ENCODE measurements around the gene FAM241B. TPM values are rescaled to one million over a fixed set of nuclear protein-coding genes. Genes with fewer than 3 reads are reported as not detected.

Gene FAM241B, protein sequence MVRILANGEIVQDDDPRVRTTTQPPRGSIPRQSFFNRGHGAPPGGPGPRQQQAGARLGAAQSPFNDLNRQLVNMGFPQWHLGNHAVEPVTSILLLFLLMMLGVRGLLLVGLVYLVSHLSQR
- 0.43 and 0.91 TPM in 2 replicates for total RNA-seq

DNA sequence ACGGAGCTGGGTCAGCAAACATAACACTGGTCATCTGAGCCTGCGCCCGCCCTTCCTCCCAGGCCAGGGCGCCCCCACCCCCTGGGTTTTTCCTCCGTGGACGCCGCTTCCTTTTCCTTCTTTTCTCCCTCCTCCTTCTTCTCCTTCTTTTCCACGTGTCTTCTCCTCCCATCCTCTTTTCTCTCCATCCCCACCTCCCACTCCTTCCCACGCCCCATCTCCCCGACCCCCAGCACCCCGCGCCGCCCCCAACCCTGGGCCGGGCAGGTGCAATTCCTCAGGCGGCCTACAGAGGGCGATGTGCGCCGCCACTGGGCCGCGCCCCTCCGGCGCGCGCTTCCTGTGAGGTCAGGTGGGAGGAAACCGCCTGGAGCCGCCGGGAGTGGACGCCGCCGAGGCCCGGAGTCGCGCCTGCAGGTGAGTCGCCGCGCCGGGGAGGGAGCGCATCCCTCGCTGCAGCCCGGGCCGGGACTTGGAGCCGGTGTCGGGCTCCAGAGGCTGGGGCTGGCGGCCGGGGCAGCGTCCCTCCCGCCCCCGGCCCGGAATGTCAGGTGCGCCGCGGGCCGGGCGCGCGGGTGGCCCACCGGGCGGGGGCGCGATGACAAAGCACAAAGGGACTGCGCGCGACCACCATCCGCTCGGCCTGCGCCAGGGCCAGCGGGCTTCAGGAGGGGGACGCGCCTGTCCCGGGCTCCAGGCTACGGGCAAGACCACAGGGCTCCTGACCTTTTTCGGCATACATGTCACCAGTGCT, at the start of gene FAM241B:
Gene FAM241B, plus strand, starts transcription at position 351 of the 754 bp plus-strand sequence. CDS start 1,497 bp downstream, outside the sequence.

Other genes starting within 250 kb of the FAM241B start
- gene TACR2, start 213.3 kb upstream of the FAM241B start, total RNA-seq = 0.22 and 0.26 TPM in 2 replicates
- gene TSPAN15, start 178.8 kb upstream of the FAM241B start, total RNA-seq = 0.13 and 0.32 TPM in 2 replicates
- not detected in 2 replicates for gene NEUROG3, start 56.8 kb upstream of the FAM241B start, total RNA-seq
- 0.43 TPM in 1 of 2 replicates, not detected in the other for gene COL13A1, start 171.7 kb downstream of the FAM241B start, total RNA-seq

Data from articular chondrocyte of knee joint (primary cell).